NCI-H526 treated with DMSO at 0.1 percent for 48 hours (cell line): ENCODE results near the gene ZFC3H1.
A peak's percentile ranks its signal among the peaks of the same experiment; 100 is the strongest.

Experiments used
- DNase-seq: peaks from one replicate; lab custom pipeline; 2025; lab: John Stamatoyannopoulos, UW

Gene ZFC3H1

DNA sequence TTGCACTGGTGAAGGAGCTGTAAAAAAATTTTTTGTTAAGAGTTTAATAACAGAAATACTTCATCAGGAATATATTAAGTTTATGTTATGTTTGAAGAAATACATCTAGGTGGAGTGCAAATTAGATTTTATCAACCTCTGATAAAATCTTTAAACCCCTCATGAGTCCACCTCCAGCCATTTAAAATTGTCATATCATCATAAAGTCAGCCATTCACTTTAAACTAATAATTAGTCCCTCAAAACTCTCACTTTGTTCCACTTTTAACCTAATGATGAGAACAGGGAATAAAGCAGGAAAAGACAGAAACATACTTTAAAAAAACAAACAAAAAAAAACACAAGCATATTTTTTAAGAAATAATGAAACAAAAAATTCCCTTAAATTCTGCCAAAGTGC is 25.1 kb downstream of the ZFC3H1 start:
- DNase-seq = no peak

DNA sequence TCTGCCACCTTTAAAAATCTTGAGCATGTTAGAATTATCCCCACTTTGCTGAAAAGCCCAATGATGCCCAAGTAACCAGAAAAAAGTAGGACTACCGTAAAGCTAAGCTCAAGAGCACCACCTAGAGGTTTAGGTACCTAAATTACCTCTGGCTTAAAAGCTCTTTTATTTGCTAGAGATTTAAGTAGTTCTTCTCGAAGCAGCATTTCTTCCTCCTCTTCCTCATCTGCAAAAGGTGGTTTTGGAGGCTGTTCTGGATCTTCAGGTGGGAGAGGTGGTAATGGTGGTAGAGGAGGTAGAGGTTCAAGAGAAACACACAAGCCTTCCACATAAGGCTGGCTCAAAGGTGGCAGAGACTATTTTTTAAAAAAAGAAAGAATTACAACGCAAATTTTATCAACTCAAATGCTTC is 26.9 kb downstream of the ZFC3H1 start:
- DNase-seq = peak; percentile 13

DNA sequence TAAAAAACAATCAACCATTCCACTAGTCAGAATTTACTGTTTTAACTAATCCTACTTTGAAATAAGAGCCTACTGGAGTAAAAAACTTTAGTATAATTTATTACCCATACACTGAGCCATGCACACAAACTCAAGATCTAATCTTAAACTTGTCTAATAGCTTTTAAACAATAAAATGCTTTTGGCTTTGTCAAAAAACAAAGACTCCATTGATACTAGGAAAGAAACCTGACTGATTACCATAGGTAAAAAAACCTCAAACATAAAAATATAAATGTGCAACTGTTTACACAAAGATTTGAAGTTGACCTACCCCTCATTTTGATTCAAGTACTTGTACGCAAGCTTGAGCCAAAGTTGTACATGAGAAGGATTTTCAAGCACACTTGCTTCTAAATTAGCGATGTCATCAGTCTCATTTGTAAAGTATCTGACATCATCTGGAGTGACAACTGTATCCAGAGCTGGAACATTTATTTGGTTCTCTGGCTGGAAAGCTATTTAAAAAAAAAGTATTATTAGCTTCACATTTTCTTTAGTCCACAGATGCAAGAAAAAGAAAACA is 36.1 kb downstream of the ZFC3H1 start:
- no peak for DNase-seq

DNA sequence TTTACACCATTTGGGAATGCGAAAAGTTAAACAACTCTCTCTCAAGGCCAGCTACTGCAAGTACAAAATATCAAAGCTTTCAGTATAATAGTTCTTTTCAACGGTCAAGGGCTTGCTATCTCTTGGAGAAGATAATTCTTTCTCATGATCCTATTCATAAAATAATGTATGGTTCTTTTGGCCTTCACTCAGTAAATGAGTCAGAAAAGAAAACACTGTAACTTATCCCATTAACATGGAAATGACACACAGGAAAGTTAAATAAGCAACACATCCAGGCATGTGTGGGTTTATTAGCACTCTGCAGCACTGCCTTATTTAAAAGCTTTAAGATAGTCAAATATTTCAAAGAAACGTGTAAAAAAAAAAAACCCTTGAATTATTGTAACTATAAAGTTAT is 36.9 kb downstream of the ZFC3H1 start:
- no peak for DNase-seq

DNA sequence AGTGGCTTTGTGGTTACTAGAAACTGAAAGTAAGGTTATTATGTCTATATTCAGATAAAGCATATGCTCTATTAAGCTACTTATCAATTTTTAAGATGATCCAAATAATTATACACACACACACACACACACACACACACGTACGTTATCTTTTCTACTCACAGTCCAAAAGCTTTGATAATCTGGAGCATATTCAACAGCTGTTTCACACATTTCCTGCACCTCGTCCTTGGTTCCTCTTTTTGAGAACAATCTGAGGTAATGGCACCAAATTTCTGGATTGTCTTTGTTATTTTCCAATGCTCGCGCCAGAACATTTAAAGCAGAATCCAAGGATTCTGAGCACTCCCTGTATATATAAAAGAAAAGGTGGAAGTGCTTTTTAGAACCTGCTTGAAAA is 37.5 kb downstream of the ZFC3H1 start:
- no peak for DNase-seq

DNA sequence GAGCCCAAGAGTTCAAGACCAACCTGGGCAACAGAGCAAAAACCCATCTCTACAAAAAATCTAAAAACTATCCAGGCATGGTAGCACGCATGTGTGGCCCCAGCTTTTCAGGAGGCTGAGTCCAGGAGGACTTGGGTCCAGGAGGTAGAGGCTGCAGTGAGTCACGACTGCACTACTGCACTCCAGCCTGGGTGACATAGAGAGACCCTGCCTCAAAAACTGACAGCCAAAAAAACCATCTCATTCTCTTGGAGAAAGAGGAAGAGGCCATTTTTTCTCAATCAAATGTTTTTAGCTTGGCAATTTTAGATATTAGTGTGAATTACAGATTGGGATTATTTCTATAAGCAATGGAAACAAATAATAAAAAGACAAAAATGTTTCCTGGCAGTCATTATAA is 38.2 kb downstream of the ZFC3H1 start:
- DNase-seq = no peak

DNA sequence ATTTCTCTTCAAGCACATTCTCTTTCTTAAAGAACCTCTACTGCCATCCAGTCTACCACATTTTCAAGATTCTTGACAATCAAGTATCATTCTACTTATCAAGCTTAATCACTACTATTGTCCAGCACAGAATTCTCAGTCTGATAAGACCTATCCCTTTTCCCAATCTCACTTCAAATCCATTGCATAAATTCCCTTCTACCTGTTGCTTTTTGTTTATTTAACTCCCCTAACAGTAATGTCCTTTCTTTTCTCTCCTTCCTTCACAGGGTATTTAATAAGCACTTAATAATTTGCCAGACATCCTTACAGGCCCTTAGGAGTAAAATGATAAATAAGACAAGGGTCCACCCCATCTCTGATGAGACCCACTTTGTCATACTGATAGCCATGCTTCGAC is 41.7 kb downstream of the ZFC3H1 start:
- no peak for DNase-seq

DNA sequence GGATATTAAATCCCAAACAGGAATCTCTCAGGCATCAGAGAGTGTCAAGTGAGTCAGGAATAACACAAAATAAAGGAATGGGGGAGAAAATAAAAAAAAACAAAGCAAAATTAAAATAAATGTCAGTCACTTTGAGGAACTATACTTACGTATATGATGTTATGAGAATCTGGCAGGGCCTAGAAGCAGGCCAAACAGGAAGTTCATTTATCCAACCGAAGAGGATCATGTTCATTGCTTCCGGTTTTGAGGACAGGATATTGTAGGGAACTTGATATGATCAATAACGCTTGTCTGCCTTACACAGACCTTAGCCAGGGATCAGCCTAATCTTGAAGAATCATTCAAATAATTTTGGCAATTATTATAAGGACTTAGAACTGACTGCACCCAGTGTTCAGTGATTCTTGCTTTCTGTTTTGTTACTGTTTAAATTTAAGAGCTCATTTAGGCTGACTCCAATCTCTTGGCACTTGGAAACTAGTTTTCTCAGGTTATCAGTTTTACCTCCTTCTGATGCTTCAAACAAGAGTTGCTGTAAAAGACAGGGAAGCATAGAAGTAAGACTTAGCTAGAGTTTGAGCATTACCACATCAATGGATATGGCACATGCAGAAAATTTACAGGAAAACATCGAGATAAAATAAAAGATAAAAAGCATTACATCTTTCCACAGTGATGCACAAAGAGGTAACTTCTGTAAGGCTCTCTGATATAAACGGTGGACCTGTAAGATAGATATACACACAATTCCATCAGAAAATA is 53.4 kb downstream of the ZFC3H1 start:
- DNase-seq = no peak

DNA sequence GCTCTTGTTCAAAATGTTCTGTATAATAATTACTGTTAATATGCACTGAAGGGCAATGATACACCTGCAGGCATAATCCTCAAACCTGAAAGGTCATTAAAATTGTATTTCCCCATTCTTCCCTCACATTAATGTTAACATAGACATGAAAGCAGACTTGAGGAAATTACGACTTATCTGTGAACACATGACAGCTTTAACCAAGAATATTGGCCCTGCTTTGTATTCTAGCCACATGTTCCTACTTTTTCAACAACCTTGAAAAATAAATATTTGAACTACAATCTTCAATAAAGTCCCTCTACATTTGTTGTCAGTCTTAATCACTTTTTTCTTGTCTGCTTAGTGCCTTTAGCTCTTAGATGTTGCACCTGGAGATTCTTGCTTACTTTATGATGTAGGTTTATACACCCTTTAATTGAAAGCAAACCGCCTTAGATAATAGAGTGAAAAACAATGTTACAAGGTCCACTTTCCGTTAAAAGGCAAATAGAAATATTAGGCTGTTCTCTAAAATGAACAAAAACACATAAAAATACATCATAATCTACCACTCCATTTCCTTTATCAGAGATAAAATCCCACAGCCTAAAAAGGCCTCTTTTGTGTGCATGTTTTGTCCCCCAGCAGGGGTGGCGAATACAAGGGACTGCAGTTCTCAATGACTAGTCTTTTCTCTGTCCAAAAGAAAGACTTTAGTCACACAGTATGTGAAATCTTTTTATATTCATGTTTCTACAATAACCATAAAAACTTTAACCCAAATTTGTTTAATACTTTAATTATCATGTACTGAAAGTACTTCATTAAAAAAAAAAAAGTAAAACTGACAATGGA is 55.9 kb downstream of the ZFC3H1 start:
- no peak for DNase-seq

DNA sequence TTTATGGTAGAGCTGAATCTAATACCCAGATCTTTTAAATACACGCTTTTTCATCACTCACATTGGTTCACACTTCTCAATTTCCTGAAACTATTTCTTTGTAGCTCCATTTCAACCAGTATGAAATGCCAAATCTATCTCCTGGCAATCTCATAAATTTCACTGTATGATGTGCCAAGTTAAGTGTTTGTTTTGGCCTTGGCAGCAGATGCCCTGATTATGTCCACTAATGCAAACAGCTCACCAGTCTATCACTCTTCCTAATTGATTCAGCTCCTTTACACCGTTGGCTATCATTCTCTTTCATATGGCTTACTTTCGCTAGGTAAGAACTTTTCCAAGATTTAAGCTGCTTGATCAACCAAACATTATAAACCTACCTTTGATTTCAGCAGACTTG is 58.6 kb downstream of the ZFC3H1 start:
- no peak for DNase-seq

DNA sequence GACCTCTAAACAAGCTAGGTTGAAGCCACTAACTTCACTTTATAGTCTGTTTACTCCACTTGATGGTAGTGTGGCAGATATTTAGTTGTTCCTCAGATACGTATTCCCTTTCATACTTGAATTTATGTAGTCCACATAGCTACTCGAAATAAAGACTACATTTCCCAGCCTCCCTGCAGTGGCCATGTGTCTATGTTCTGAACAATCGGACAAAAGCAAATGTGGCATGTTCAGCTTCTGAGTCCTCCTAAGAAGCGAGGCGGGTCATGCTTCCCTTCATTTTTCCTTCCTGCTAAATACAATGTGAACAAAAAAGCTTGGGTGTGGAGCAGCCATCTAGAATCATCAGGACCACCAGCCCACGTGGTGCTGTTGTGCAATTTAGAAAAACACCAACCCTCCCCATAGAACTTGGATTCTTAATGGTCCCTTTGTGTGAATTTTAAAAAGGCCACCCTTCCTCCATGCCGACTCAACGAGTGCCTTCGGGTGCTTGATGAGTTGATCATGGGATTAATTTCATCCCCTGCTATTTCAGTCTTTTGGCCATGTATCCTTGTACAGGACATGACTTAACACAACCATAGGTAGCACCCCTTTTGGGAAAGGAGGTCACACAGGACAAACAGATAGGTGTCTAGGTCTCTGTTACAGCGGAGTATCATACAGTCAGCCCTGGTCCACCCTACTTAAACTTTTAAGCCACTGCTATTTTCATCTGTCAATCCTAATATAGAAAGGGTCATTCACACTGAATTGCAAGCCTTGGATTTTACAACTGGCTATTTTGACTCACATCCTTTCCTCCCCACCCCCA is 60.7 kb downstream of the ZFC3H1 start:
- no peak for DNase-seq

DNA sequence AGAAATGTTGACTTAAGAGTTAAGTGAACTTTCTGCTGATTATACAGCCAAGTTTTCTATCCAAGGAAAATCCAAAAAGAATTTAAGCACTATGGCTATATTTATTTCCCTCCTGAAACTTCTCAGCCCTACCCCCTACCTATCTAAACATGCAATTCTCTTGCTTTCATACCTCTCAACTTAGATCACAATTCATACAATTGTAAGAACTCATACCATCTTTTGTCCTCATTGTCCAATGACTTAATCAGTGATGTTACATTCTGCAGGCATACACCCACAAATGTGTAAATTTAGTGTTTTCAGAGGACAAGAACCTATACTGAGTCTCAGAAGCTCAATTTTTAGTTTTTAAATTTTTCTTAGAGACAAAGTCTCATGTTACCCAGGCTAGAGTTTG is 62.1 kb downstream of the ZFC3H1 start:
- DNase-seq = no peak

DNA sequence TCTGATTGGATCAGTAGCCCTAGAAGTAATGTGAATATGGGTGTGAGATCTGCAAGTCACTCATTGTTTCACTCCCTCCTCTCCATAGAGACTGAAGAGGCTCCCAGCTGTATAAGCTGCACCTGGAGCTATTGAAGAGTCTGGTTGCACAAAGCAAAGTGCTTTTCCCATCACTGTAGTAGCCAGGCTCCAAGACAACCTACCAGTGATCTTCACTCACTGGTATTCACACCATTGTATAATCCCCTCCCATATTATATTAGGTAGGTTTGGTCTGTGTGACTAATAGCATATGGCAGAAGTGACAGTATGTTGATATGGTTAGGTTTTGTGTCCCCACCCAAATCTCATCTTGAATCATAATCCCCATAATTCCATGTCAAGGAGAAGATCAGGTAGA is 64.4 kb downstream of the ZFC3H1 start:
- no peak for DNase-seq

DNA sequence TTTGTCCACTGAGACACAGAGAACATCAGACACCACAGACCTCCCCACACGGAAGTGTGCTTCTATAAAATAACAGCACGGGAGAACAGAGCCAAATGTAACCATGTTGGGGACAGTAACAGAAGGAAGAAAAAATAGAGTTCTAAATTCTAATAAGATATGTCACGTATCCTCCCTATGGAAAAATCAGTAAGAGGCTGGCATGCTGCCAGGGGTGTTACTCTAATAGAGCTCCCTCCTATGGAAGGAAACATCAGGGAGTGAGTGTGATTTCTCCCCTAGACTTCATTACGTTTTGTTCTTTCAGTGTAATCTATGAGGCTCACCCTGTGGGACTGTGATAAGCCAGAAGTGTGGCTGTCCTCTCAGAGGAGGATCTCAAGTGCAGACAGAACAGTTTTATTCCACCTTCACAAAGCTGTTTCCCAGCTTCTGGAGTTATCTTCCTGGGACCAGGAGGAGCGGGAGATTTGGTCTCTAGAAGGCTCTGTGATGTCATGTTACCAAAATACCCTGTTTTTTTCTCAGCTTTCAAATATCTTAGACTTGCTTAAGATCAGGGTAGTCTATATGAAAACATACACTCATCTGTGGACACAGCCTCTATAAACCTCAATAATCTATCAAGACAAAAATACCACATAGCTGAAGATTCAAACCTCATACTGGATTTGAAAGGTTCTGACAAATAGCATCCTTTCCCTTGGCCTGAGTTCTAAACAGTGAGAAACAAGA is 69.3 kb downstream of the ZFC3H1 start:
- no peak for DNase-seq

DNA sequence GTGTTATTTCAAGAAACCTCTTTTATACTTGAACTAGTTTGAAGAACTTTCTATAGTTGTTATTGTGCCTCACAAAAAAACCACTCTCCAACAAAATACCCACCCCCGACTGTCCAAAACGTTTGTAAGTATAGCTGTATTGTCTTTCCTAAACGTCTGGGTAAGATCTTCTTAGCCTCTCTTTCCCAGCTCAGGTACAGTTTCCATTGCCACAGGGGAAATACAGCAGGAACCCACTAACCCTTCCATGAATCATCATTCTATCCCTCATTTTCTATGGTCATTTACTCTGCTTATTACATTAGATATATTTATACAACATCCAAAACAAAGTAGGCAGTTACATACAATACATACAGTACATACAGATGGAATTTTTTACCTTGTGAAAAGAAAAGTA is 70.8 kb downstream of the ZFC3H1 start:
- DNase-seq = no peak

DNA sequence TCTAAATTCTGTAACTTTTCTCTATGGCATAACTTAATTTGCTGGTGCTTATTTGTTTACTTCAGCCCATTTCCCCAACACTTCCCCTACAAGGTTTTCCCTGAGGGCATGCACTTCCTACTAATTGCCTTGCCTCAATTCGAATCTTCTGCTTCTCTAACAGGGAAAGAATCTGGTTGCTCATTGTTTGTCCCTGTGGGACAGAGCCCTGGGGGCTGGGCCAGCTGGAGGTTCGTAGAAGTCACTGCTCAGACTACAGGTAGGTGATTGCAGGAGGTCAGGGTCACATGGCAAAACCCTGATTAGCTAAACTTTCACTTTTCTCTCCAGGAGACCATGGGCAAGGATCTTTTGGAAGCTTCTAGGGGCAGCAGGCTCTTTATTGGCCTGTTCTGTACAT is 72.0 kb downstream of the ZFC3H1 start:
- DNase-seq = no peak

DNA sequence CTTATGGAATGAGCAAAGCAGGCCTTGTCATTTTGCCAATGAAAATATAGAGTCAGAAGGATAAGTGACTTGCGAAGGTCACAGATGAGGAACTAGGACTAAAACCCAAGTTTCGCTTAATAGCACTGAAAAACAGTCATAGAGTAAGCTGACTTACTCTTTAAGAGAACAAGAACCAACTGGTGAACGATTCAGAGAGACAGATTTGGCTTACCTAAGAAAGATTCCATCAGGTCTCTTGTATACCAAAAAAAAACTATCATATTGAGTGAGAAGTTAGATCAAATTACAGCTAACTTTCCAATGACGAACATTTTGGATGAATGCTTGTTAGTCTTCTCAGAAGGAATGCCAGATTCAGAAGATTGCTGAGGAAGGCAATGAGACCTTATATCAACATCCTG is 74.2 kb downstream of the ZFC3H1 start:
- no peak for DNase-seq

DNA sequence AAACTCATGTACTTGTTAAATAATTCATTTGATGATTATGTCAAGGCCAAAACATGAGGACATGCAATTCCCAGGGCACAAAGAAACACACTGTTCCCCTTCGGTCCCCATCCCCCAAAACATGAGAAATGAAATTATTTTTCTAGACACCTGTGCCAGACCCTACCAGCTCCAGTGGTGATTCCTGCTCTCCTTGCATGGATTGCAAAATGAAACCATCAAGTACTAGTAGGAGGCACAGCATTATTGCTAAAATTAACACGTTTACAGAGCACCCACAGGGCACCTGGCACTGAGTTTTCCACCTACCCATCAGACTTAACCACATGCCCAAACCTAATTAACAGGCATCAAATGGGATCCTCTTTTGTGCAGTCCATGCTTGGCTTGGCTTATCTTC is 76.6 kb downstream of the ZFC3H1 start:
- no peak for DNase-seq

DNA sequence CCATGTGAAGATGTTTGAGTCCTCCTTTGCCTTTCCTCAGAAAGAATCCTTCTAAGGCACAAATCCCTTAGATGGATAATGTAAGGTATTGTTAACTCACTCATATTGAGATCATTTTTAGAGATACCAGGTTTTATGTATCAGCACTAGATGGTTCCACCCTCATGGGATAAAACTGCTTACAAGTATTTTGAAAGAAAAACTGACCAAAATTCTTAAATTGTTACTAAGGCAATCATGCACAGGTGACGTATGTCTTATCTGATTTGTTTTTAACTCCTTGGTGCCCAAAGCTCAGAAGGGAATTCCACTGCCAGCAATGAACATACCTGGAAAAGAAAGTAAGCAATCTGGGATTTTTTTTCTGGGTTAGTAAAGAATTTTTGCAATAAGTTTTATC is 78.4 kb downstream of the ZFC3H1 start:
- no peak for DNase-seq

DNA sequence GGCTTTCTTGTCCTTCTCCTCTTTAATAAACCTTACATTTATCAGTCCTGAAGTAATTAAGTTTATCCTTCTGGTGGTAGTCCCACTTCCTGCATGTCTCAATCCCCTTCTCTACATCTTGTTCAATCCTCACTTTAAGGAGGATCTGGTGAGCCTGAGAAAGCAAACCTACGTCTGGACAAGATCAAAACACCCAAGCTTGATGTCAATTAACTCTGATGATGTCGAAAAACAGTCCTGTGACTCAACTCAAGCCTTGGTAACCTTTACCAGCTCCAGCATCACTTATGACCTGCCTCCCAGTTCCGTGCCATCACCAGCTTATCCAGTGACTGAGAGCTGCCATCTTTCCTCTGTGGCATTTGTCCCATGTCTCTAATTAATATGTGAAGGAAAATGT is 79.3 kb downstream of the ZFC3H1 start:
- DNase-seq = no peak

DNA sequence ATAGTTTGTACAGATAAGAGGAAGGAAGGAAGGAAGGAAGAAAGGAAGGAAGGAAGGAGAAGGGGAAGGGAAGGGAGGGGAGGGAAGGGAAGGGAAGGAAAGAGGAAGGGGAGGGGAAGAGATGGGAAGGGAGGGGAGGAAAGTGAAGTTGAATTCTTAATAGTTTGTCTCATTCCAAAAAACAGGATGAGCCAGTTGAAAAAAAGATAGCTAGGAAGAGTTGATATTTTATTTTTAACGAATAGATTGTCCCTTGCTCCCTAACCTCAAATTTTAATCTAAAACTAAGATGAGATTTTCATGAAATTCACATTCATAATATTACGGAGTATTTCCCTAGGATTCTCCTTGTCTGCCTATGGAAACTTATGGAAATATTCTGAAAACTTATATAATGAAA is 80.7 kb downstream of the ZFC3H1 start:
- no peak for DNase-seq

DNA sequence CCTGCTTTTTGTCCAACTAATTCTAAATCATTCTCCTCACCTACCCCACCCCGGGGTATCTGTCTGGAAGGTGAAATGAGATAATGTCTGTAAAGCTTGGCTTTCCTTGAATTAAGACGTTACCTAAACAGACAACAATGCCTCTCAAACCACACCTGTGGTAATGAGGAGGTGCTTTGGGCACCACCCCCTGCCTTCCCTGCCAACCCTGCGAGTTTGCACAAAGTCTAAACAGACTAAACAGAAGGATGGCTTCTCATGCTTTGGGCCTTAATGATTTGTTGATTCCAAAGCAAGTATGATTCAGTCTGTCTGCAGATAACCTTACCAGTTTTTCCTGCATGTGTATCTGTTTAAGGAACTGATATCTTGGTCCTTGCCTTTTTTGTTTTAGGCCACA is 82.4 kb downstream of the ZFC3H1 start:
- no peak for DNase-seq
